Panc1 (cell line): ENCODE measurements around the gene CFAP119. TPM values are rescaled to one million over a fixed set of nuclear protein-coding genes. Genes with fewer than 3 reads are reported as not detected.
A peak's percentile ranks its signal among the peaks of the same experiment; 100 is the strongest.

Source experiments
- ATAC-seq: fragments of 200-7000 bp; cut with Tn5 transposase; 2 replicates; pipeline ENCODE4 v1.9.1; 2020; ENCODE audit warnings: mild to moderate bottlenecking, moderate library complexity
- BruUV-seq: library from RNA; stranded (reverse); fragments of 400-500 nt; replicated peaks from 2 replicates; lab custom pipeline; 2021; lab: Mats Ljungman, UMichigan
- CTCF ChIA-PET: fragments of 300-600 bp; sonication (Branson Sonifier 250); formaldehyde crosslinking; loops from one replicate; lab custom pipeline; 2022; ENCODE audit warnings: antibody characterized with exemption; lab: Charles Lee
- POLR2A ChIA-PET: fragments of 300-600 bp; sonication (Branson Sonifier 250); formaldehyde crosslinking; loops from one replicate; lab custom pipeline; 2022; ENCODE audit warnings: antibody characterized with exemption; lab: Charles Lee
- DNase-seq: peaks from one replicate; pipeline ENCODE4 v3.0.0-alpha.2; 2010; ENCODE audit warnings: low read depth, low spot score
- H3K27ac ChIP-seq: 2 replicates; pipeline ENCODE4 v1.5.1; 2011; ENCODE audit warnings: mild to moderate bottlenecking, low read length, inconsistent platforms
- H3K27me3 ChIP-seq: fragments of 200-500 bp; sonication (Bioruptor generic); 2 replicates; pipeline ENCODE4 v1.6.0; 2014; ENCODE audit warnings: low read length, inconsistent platforms; ENCODE audit not compliant: control insufficient read depth, insufficient read depth
- H3K36me3 ChIP-seq: fragments of 200-500 bp; sonication (Bioruptor generic); 2 replicates; pipeline ENCODE4 v1.5.1; 2014; ENCODE audit warnings: inconsistent platforms, mild to moderate bottlenecking, low read length, moderate library complexity; ENCODE audit not compliant: control insufficient read depth, insufficient read depth
- H3K4me1 ChIP-seq: 2 replicates; pipeline ENCODE4 v1.5.1; 2011; ENCODE audit warnings: inconsistent platforms, mild to moderate bottlenecking, low read length, moderate library complexity; ENCODE audit not compliant: control insufficient read depth, insufficient read depth
- H3K4me3 ChIP-seq, 2 experiments: 2 replicates each; pipeline ENCODE4 v1.5.1; 2011 to 2012; ENCODE audit warnings: low read depth in 2 of 2, low read length in 2 of 2, mild to moderate bottlenecking in 2 of 2, inconsistent platforms in 1 of 2, moderate library complexity in 1 of 2
- H3K9me3 ChIP-seq: fragments of 200-500 bp; sonication (Bioruptor generic); 2 replicates; pipeline ENCODE4 v1.5.1; 2014; ENCODE audit warnings: low read depth, mild to moderate bottlenecking, inconsistent platforms, low read length, moderate library complexity; ENCODE audit not compliant: control insufficient read depth, insufficient read depth
- POLR2AphosphoS5 ChIP-seq: IDR thresholded peaks from 2 replicates; pipeline ENCODE4 v1.6.1; 2012; ENCODE audit warnings: mild to moderate bottlenecking, low read depth, low read length, moderate library complexity
- REST ChIP-seq, 2 experiments: IDR thresholded peaks; 2 replicates each; pipeline ENCODE4 v1.6.1; 2011 to 2012; ENCODE audit warnings: low read depth in 2 of 2, control low read depth in 1 of 2, low read length in 1 of 2, mild to moderate bottlenecking in 1 of 2, moderate library complexity in 1 of 2; ENCODE audit not compliant: insufficient read depth in 1 of 2
- SIN3A ChIP-seq: IDR thresholded peaks from 2 replicates; pipeline ENCODE4 v1.6.1; 2012; ENCODE audit warnings: low read depth, mild to moderate bottlenecking, low read length, moderate library complexity, borderline replicate concordance; ENCODE audit not compliant: insufficient read depth
- TCF7L2 ChIP-seq: IDR thresholded peaks from 2 replicates; pipeline ENCODE4 v1.6.1; 2011; ENCODE audit warnings: mild to moderate bottlenecking, low read depth, low read length, inconsistent platforms
- in situ Hi-C: cut with HindIII; loops from 2 replicates; pipeline ENCODE4 v1.10.0; 2016; ENCODE audit warnings: low sequenced_read_pairs, low pct_unique_long_range_greater_than_20kb
- intact Hi-C: fragments of 100-400 bp; cut with micrococcal nuclease; formaldehyde crosslinking; loops from one replicate; pipeline ENCODE4 v1.10.0; 2022; ENCODE audit not compliant: unreplicated experiment
- total RNA-seq: library from RNA; stranded (reverse); gene quantifications from one replicate; pipeline ENCODE4 v1.2.1, GENCODE V29; 2021; ENCODE audit not compliant: unreplicated experiment
- TF ChIP-seq, protein P1 (sequence below): fragments of 450-650 bp; IDR thresholded peaks from 2 replicates; pipeline ENCODE4 v1.5.1; 2017; ENCODE audit warnings: mild to moderate bottlenecking

Gene CFAP119
- total RNA-seq, 1 experiment from 2014 or later = 21.0 TPM

GRCh38 chr16:30756781-30757100 lies 5.1 kb downstream of the CFAP119 start:
- no peaks in the 10 kb centered on the region for H3K27me3 ChIP-seq
- H3K9me3 ChIP-seq = no peaks in the 10 kb centered on the region
- DNase-seq (no peak), ATAC-seq (no peak)
- POLR2A ChIA-PET = no interaction called here
- H3K4me3 ChIP-seq = no peak overlapping the region
- peaks cover 17% of the 10 kb centered on the region for H3K4me1 ChIP-seq
- H3K36me3 ChIP-seq = peaks cover 3% of the 10 kb centered on the region
- in situ Hi-C loops = no loop called here
- no peak overlapping the region for H3K27ac ChIP-seq
- intact Hi-C loops = no loop called here
- TF ChIP-seq SIN3A (no peak), TCF7L2 (no peak), POLR2AphosphoS5 (no peak), REST (IDR thresholded peaks at IDR 0.05; ENCODE audit: insufficient read depth in 1 of 2, low read depth in 2 of 2, low read length in 1 of 2) (no peak)
- TF ChIP-seq, protein P1, sequence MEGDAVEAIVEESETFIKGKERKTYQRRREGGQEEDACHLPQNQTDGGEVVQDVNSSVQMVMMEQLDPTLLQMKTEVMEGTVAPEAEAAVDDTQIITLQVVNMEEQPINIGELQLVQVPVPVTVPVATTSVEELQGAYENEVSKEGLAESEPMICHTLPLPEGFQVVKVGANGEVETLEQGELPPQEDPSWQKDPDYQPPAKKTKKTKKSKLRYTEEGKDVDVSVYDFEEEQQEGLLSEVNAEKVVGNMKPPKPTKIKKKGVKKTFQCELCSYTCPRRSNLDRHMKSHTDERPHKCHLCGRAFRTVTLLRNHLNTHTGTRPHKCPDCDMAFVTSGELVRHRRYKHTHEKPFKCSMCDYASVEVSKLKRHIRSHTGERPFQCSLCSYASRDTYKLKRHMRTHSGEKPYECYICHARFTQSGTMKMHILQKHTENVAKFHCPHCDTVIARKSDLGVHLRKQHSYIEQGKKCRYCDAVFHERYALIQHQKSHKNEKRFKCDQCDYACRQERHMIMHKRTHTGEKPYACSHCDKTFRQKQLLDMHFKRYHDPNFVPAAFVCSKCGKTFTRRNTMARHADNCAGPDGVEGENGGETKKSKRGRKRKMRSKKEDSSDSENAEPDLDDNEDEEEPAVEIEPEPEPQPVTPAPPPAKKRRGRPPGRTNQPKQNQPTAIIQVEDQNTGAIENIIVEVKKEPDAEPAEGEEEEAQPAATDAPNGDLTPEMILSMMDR = no peak
- CTCF ChIA-PET = no interaction called here
- no TSS peak for BruUV-seq

DNA sequence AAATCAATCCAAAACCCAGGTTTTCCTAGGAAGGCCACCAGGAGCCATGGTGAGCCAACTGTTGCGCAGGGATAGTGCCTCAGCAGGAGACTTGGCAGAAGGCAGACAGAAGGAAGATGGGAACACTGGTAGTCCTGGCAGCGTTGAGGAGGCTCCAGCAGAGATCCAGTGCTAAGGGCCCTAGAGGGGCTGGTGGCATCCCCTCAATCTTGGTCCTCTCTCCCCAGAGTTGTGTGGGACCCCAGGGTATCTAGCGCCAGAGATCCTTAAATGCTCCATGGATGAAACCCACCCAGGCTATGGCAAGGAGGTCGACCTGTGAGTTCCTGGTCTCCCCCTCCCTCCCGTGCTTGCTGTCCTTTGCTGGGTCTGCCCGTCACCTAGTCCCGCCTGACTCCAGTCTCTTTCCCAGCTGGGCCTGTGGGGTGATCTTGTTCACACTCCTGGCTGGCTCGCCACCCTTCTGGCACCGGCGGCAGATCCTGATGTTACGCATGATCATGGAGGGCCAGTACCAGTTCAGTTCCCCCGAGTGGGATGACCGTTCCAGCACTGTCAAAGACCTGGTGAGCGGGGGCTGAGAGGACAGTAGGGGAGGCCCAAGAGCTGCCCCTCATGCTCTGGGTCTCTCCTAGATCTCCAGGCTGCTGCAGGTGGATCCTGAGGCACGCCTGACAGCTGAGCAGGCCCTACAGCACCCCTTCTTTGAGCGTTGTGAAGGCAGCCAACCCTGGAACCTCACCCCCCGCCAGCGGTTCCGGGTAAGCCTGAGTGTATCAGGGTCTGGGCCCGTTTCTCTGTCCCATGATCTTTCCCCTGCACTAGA lies 5.7 kb downstream of the CFAP119 start:
- intact Hi-C loops = no loop called here
- Histone ChIP-seq H3K4me3 (no peak overlapping the region), H3K27me3 (no peaks in the 10 kb centered on the region), H3K36me3 (peaks cover 3% of the 10 kb centered on the region), H3K9me3 (no peaks in the 10 kb centered on the region), H3K27ac (no peak overlapping the region), H3K4me1 (peaks cover 17% of the 10 kb centered on the region)
- BruUV-seq = no TSS peak
- ChIA-PET CTCF (no interaction called here), POLR2A (no interaction called here)
- in situ Hi-C loops = no loop called here
- TF ChIP-seq POLR2AphosphoS5 = no peak; the same call in 1 of the 2 replicates
- TF ChIP-seq REST (IDR thresholded peaks at IDR 0.05; ENCODE audit: insufficient read depth in 1 of 2, low read depth in 2 of 2, low read length in 1 of 2) = no peak
- TF ChIP-seq TCF7L2 = no peak
- TF ChIP-seq, protein P1 = no peak
- TF ChIP-seq SIN3A = no peak
- no peak for DNase-seq
- ATAC-seq = peak; percentile 7; the same call in 1 of the 2 replicates
